HAP-1 (cell line): ENCODE measurements around the gene S100A11.

Source experiments
- DNase-seq, 2 experiments: peaks; one replicate each; pipeline ENCODE4 v3.0.0-alpha.2; 2016 to 2020; ENCODE audit warnings: low spot score in 2 of 2
- H3K27me3 ChIP-seq: fragments of 250-450 bp; sonication (Bioruptor Pico); 2 replicates; pipeline ENCODE4 v1.5.1; 2020; ENCODE audit warnings: low read depth, mild to moderate bottlenecking, moderate library complexity
- H3K36me3 ChIP-seq: fragments of 250-450 bp; sonication (Bioruptor Pico); replicated peaks from 2 replicates; pipeline ENCODE4 v1.5.1; 2020; ENCODE audit warnings: mild to moderate bottlenecking
- H3K4me1 ChIP-seq: fragments of 250-450 bp; sonication (Bioruptor Pico); 2 replicates; pipeline ENCODE4 v1.5.1; 2020; ENCODE audit warnings: mild to moderate bottlenecking
- H3K4me3 ChIP-seq: fragments of 250-450 bp; sonication (Bioruptor Pico); 2 replicates; pipeline ENCODE4 v1.5.1; 2020; ENCODE audit warnings: mild to moderate bottlenecking, moderate library complexity
- H3K9me3 ChIP-seq: fragments of 250-450 bp; sonication (Bioruptor Pico); 2 replicates; pipeline ENCODE4 v1.5.1; 2020; ENCODE audit warnings: mild to moderate bottlenecking, moderate library complexity
- in situ Hi-C: fragments of 300-500 bp; cut with MboI; formaldehyde crosslinking; loops from 3 replicates; pipeline ENCODE4 v1.14.3; 2020; ENCODE audit warnings: low sequenced_read_pairs, inconsistent platforms, mixed read lengths

Gene S100A11

GRCh38 chr1:152029929-152030211 is 6.9 kb downstream of the S100A11 start:
- H3K9me3 ChIP-seq: no peaks in the 10 kb centered on the region
- no peak overlapping the region for H3K4me3 ChIP-seq
- peaks cover 10% of the 10 kb centered on the region for H3K36me3 ChIP-seq
- no peak for DNase-seq
- no peaks in the 10 kb centered on the region for H3K27me3 ChIP-seq
- in situ Hi-C loops: no loop called here
- peaks cover 7% of the 10 kb centered on the region for H3K4me1 ChIP-seq

- Histone ChIP-seq H3K4me1 (peaks cover 2% of the 10 kb centered on the region), H3K36me3 (peaks cover 10% of the 10 kb centered on the region), H3K4me3 (no peak overlapping the region), H3K9me3 (no peaks in the 10 kb centered on the region), H3K27me3 (no peaks in the 10 kb centered on the region)
- in situ Hi-C loops: no loop called here
- DNase-seq: no peak
Observed at GRCh38 chr1:152029144-152029928, 7.5 kb downstream of the S100A11 start.

GRCh38 chr1:152026895-152027294 is 9.9 kb downstream of the S100A11 start:
- Histone ChIP-seq H3K4me3 (no peak overlapping the region), H3K9me3 (no peaks in the 10 kb centered on the region), H3K4me1 (no peaks in the 10 kb centered on the region), H3K36me3 (no peaks in the 10 kb centered on the region), H3K27me3 (no peaks in the 10 kb centered on the region)
- no peak for DNase-seq
- in situ Hi-C loops: no loop called here

GRCh38 chr1:152024223-152024622 is 12.6 kb downstream of the S100A11 start:
- Histone ChIP-seq H3K4me3 (no peak overlapping the region), H3K36me3 (no peaks in the 10 kb centered on the region), H3K27me3 (no peaks in the 10 kb centered on the region), H3K4me1 (no peaks in the 10 kb centered on the region), H3K9me3 (no peaks in the 10 kb centered on the region)
- no peak for DNase-seq
- in situ Hi-C loops: no loop called here

- H3K4me3 ChIP-seq: no peak overlapping the region
- in situ Hi-C loops: no loop called here
- H3K9me3 ChIP-seq: no peaks in the 10 kb centered on the region
- H3K36me3 ChIP-seq: no peaks in the 10 kb centered on the region
- H3K27me3 ChIP-seq: no peaks in the 10 kb centered on the region
- H3K4me1 ChIP-seq: no peaks in the 10 kb centered on the region
- DNase-seq: no peak
Observed at GRCh38 chr1:152023221-152023620, 13.6 kb downstream of the S100A11 start.

GRCh38 chr1:152022474-152022873 is 14.3 kb downstream of the S100A11 start:
- DNase-seq: no peak
- no peaks in the 10 kb centered on the region for H3K9me3 ChIP-seq
- H3K27me3 ChIP-seq: no peaks in the 10 kb centered on the region
- H3K36me3 ChIP-seq: no peaks in the 10 kb centered on the region
- no peaks in the 10 kb centered on the region for H3K4me1 ChIP-seq
- in situ Hi-C loops: no loop called here
- no peak overlapping the region for H3K4me3 ChIP-seq

GRCh38 chr1:152021569-152021968 is 15.2 kb downstream of the S100A11 start:
- DNase-seq: no peak
- Histone ChIP-seq H3K27me3 (no peaks in the 10 kb centered on the region), H3K4me3 (no peak overlapping the region), H3K4me1 (no peaks in the 10 kb centered on the region), H3K36me3 (no peaks in the 10 kb centered on the region), H3K9me3 (no peaks in the 10 kb centered on the region)
- in situ Hi-C loops: no loop called here

GRCh38 chr1:152020849-152021248 is 16.0 kb downstream of the S100A11 start:
- no peak for DNase-seq
- in situ Hi-C loops: no loop called here
- H3K4me3 ChIP-seq: no peak overlapping the region
- no peaks in the 10 kb centered on the region for H3K27me3 ChIP-seq
- no peaks in the 10 kb centered on the region for H3K36me3 ChIP-seq
- no peaks in the 10 kb centered on the region for H3K4me1 ChIP-seq
- H3K9me3 ChIP-seq: no peaks in the 10 kb centered on the region

- DNase-seq: peak in 1 of 2 experiments; percentile 66
- H3K4me3 ChIP-seq: no peak overlapping the region
- no peaks in the 10 kb centered on the region for H3K4me1 ChIP-seq
- H3K9me3 ChIP-seq: no peaks in the 10 kb centered on the region
- no peaks in the 10 kb centered on the region for H3K36me3 ChIP-seq
- in situ Hi-C loops: no loop called here
- no peaks in the 10 kb centered on the region; the same call in 1 of the 2 replicates for H3K27me3 ChIP-seq
Observed at GRCh38 chr1:152018537-152018936, 18.3 kb downstream of the S100A11 start.

- no peak for DNase-seq
- Histone ChIP-seq H3K4me1 (no peaks in the 10 kb centered on the region), H3K9me3 (no peaks in the 10 kb centered on the region), H3K4me3 (no peak overlapping the region), H3K27me3 (no peaks in the 10 kb centered on the region; the same call in 1 of the 2 replicates), H3K36me3 (no peaks in the 10 kb centered on the region)
- in situ Hi-C loops: no loop called here
Observed at GRCh38 chr1:152015766-152016165, 21.0 kb downstream of the S100A11 start.

GRCh38 chr1:152014943-152015342 is 21.9 kb downstream of the S100A11 start:
- in situ Hi-C loops: no loop called here
- H3K9me3 ChIP-seq: no peaks in the 10 kb centered on the region
- H3K4me3 ChIP-seq: no peak overlapping the region
- H3K36me3 ChIP-seq: no peaks in the 10 kb centered on the region
- no peaks in the 10 kb centered on the region; the same call in 1 of the 2 replicates for H3K27me3 ChIP-seq
- H3K4me1 ChIP-seq: no peaks in the 10 kb centered on the region
- DNase-seq: no peak

GRCh38 chr1:152013664-152014237 is 23.1 kb downstream of the S100A11 start:
- Histone ChIP-seq H3K4me1 (no peaks in the 10 kb centered on the region), H3K36me3 (no peaks in the 10 kb centered on the region), H3K9me3 (no peaks in the 10 kb centered on the region), H3K4me3 (no peak overlapping the region), H3K27me3 (peaks cover 3% of the 10 kb centered on the region)
- DNase-seq: peak; percentile 51 to 68
- in situ Hi-C loops: no loop called here

- Histone ChIP-seq H3K4me1 (no peaks in the 10 kb centered on the region), H3K9me3 (no peaks in the 10 kb centered on the region), H3K4me3 (no peak overlapping the region), H3K27me3 (peaks cover 37% of the 10 kb centered on the region), H3K36me3 (no peaks in the 10 kb centered on the region)
- in situ Hi-C loops: no loop called here
- DNase-seq: no peak
Observed at GRCh38 chr1:152009691-152010090, 27.1 kb downstream of the S100A11 start.

- H3K27me3 ChIP-seq: peaks cover 60% of the 10 kb centered on the region
- no peaks in the 10 kb centered on the region for H3K9me3 ChIP-seq
- no peaks in the 10 kb centered on the region for H3K4me1 ChIP-seq
- H3K4me3 ChIP-seq: no peak overlapping the region
- DNase-seq: no peak
- in situ Hi-C loops: no loop called here
- H3K36me3 ChIP-seq: no peaks in the 10 kb centered on the region
Observed at GRCh38 chr1:152007047-152007446, 29.8 kb downstream of the S100A11 start.
